Caco-2 (cell line): ENCODE results near the gene BCR. TPM values are rescaled to one million over a fixed set of nuclear protein-coding genes. Genes with fewer than 3 reads are reported as not detected.

Source experiments
- BruUV-seq: library from RNA; stranded (reverse); fragments of 400-500 nt; replicated peaks from 2 replicates; lab custom pipeline; 2021; lab: Mats Ljungman, UMichigan
- CTCF ChIA-PET: fragments of 300-600 bp; sonication (Branson Sonifier 250); formaldehyde crosslinking; loops from one replicate; lab custom pipeline; 2022; ENCODE audit warnings: antibody characterized with exemption; lab: Charles Lee
- POLR2A ChIA-PET: fragments of 300-600 bp; sonication (Branson Sonifier 250); formaldehyde crosslinking; loops from one replicate; lab custom pipeline; 2022; ENCODE audit warnings: antibody characterized with exemption; lab: Charles Lee
- DNase-seq, 2 experiments: peaks; one replicate each; pipeline versions ENCODE4 v3.0.0 to v3.0.0-alpha.2; 2020 to 2022
- H3K27me3 ChIP-seq: replicated peaks from 2 replicates; pipeline ENCODE4 v1.6.0; 2011; ENCODE audit warnings: low read length; ENCODE audit not compliant: control insufficient read depth, insufficient read depth
- H3K36me3 ChIP-seq: 2 replicates; pipeline ENCODE4 v1.5.1; 2011; ENCODE audit warnings: low read length; ENCODE audit not compliant: control insufficient read depth, insufficient read depth
- H3K4me1 ChIP-seq: fragments of 250-450 bp; sonication (Bioruptor Pico); 2 replicates; pipeline ENCODE4 v1.5.1; 2020; ENCODE audit warnings: mild to moderate bottlenecking
- H3K4me3 ChIP-seq: 2 replicates; pipeline ENCODE4 v1.5.1; 2011; ENCODE audit warnings: low read depth, mild to moderate bottlenecking, control low read depth, low read length
- H3K9me3 ChIP-seq: fragments of 250-450 bp; sonication (Bioruptor Pico); 2 replicates; pipeline ENCODE4 v1.5.1; 2020; ENCODE audit warnings: mild to moderate bottlenecking, moderate library complexity
- H3K27ac Mint-ChIP-seq: one replicate; pipeline ENCODE4 v1.8.0; 2022; ENCODE audit warnings: mixed read lengths; ENCODE audit not compliant: unreplicated experiment
- H3K27me3 Mint-ChIP-seq: one replicate; pipeline ENCODE4 v1.8.0; 2022; ENCODE audit warnings: mixed read lengths; ENCODE audit not compliant: insufficient read depth, unreplicated experiment
- H3K36me3 Mint-ChIP-seq: one replicate; pipeline ENCODE4 v1.8.0; 2022; ENCODE audit warnings: mild to moderate bottlenecking, mixed read lengths; ENCODE audit not compliant: insufficient read depth, unreplicated experiment
- H3K4me1 Mint-ChIP-seq: one replicate; pipeline ENCODE4 v1.8.0; 2022; ENCODE audit warnings: low read depth, mixed read lengths; ENCODE audit not compliant: unreplicated experiment
- H3K4me3 Mint-ChIP-seq: one replicate; pipeline ENCODE4 v1.8.0; 2022; ENCODE audit warnings: mild to moderate bottlenecking, moderate library complexity, mixed read lengths; ENCODE audit not compliant: unreplicated experiment
- H3K9me3 Mint-ChIP-seq: one replicate; pipeline ENCODE4 v1.8.0; 2022; ENCODE audit warnings: mixed read lengths; ENCODE audit not compliant: unreplicated experiment
- intact Hi-C: fragments of 100-400 bp; cut with micrococcal nuclease; formaldehyde crosslinking; loops from one replicate; pipeline ENCODE4 v1.10.0; 2022; ENCODE audit not compliant: unreplicated experiment
- total RNA-seq: library from RNA; stranded (reverse); gene quantifications from 2 replicates; pipeline ENCODE4 v1.2.3, GENCODE V29; 2022
- TF ChIP-seq, protein P1 (sequence below), 2 experiments: fragments of 200-600 bp in 1 of 2; IDR thresholded peaks; 1 replicate in 1 of 2; 2 replicates in 1 of 2; pipeline versions ENCODE4 v1.5.1 to v1.8.0; 2011 to 2022; ENCODE audit warnings: antibody characterized with exemption in 1 of 2, control low read depth in 1 of 2, inconsistent platforms in 1 of 2, low read depth in 1 of 2, low read length in 1 of 2, mild to moderate bottlenecking in 1 of 2, moderate library complexity in 1 of 2; ENCODE audit not compliant: insufficient read depth in 1 of 2, severe bottlenecking in 1 of 2, unreplicated experiment in 1 of 2

BCR gene
- total RNA-seq, 1 experiment from 2014 or later = 87.4 TPM

DNA sequence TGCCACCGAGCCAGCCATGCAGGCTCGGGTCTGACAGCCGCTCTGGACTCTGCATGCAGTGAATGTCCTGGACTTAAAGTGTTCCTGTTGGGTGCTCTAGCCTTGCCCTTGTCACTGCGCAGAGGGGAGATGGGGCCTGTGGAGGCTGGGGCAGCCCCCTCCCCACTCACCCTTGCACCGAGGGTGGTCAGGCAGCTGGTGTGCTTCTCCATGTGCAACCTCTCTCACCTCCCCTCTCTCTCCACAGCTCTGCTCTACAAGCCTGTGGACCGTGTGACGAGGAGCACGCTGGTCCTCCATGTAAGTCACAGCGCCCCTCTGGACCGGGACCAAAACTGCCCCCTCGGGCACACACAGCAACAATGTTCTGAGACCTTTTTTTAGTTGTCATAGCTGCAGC is 92.5 kb downstream of the BCR start:
- peaks cover 63% of the 10 kb centered on the region for H3K36me3 Mint-ChIP-seq
- intact Hi-C loops = no loop called here
- H3K4me3 Mint-ChIP-seq = no peak overlapping the region

DNA sequence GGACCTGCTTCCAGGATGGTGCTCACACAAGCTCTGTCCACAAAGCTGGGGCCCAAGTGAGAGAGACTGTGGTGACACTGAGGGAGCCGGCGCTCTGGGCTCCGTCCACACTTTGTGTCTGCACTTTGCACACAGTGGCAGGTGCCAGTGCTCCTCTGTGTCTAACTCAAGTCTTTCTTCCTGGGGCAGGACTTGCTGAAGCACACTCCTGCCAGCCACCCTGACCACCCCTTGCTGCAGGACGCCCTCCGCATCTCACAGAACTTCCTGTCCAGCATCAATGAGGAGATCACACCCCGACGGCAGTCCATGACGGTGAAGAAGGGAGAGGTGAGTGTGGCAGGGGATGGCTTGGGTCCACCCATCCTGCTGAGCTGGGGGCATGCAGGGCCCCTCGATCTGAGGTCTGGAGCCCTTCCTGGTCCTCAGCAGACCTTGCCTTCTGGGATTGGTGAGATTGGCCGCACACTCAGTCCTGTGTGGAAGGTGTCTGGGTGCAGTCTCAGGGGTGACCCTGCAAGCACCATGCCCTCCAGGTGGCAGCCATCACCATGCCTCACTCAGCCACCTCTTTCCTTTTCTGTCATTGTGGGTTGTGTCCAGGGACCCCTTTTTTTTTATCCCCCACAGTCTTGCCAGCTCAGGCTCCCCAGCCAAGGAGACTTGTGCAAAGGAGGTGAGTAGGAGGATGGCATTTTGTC is 93.3 kb downstream of the BCR start:
- Mint-ChIP-seq H3K9me3 (no peaks in the 10 kb centered on the region), H3K4me3 (no peak overlapping the region), H3K4me1 (no peaks in the 10 kb centered on the region), H3K36me3 (peaks cover 61% of the 10 kb centered on the region), H3K27ac (no peak overlapping the region), H3K27me3 (no peaks in the 10 kb centered on the region)
- TF ChIP-seq, protein P1, sequence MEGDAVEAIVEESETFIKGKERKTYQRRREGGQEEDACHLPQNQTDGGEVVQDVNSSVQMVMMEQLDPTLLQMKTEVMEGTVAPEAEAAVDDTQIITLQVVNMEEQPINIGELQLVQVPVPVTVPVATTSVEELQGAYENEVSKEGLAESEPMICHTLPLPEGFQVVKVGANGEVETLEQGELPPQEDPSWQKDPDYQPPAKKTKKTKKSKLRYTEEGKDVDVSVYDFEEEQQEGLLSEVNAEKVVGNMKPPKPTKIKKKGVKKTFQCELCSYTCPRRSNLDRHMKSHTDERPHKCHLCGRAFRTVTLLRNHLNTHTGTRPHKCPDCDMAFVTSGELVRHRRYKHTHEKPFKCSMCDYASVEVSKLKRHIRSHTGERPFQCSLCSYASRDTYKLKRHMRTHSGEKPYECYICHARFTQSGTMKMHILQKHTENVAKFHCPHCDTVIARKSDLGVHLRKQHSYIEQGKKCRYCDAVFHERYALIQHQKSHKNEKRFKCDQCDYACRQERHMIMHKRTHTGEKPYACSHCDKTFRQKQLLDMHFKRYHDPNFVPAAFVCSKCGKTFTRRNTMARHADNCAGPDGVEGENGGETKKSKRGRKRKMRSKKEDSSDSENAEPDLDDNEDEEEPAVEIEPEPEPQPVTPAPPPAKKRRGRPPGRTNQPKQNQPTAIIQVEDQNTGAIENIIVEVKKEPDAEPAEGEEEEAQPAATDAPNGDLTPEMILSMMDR (IDR thresholded peaks at IDR 0.05; ENCODE audit: insufficient read depth in 1 of 2, low read depth in 1 of 2, low read length in 1 of 2, severe bottlenecking in 1 of 2, unreplicated experiment in 1 of 2) = no peak
- Histone ChIP-seq H3K27me3 (no peaks in the 10 kb centered on the region), H3K4me3 (no peak overlapping the region), H3K36me3 (no peaks in the 10 kb centered on the region; the same call in 1 of the 2 replicates), H3K4me1 (no peaks in the 10 kb centered on the region), H3K9me3 (no peaks in the 10 kb centered on the region)
- intact Hi-C loops = no loop called here
- CTCF ChIA-PET = no interaction called here
- no TSS peak for BruUV-seq
- POLR2A ChIA-PET = no interaction called here
- DNase-seq = no peak

More for the DNA sequence above, 92.5 kb downstream of the BCR start:
- H3K27me3 ChIP-seq = no peaks in the 10 kb centered on the region
- no peaks in the 10 kb centered on the region for H3K27me3 Mint-ChIP-seq
- H3K9me3 Mint-ChIP-seq = no peaks in the 10 kb centered on the region
- no peaks in the 10 kb centered on the region for H3K4me1 Mint-ChIP-seq
- no peak for DNase-seq
- H3K4me3 ChIP-seq = no peak overlapping the region
- no peaks in the 10 kb centered on the region for H3K4me1 ChIP-seq
- no TSS peak for BruUV-seq
- H3K27ac Mint-ChIP-seq = no peak overlapping the region
- H3K36me3 ChIP-seq = no peaks in the 10 kb centered on the region; the same call in 1 of the 2 replicates
- no peaks in the 10 kb centered on the region for H3K9me3 ChIP-seq
- POLR2A ChIA-PET = no interaction called here
- TF ChIP-seq, protein P1 (IDR thresholded peaks at IDR 0.05; ENCODE audit: insufficient read depth in 1 of 2, low read depth in 1 of 2, low read length in 1 of 2, severe bottlenecking in 1 of 2, unreplicated experiment in 1 of 2) = no peak
- CTCF ChIA-PET = no interaction called here

DNA sequence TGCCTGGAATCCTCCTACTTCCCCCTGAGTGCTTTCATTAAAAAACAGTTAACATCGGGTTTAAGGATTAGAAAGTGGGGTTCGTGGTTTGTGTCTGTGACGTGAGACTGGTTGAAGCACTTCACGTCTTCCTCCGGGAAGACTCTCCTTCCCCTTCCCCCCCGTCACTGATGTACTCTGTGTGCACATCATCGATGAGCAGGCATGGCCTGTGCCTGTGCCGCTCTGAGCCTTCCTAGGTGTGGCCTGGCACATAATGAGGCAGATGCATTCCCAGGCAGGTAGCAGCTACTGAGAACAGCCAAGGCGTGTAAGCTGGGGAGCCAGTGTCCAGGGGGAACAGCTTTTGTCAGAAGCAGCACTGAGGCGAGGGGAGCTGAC is 93.8 kb downstream of the BCR start:
- H3K9me3 Mint-ChIP-seq = no peaks in the 10 kb centered on the region
- ChIA-PET CTCF (no interaction called here), POLR2A (no interaction called here)
- H3K4me1 Mint-ChIP-seq = no peaks in the 10 kb centered on the region
- H3K4me3 Mint-ChIP-seq = no peak overlapping the region
- no peaks in the 10 kb centered on the region; the same call in none of the 2 replicates for H3K36me3 ChIP-seq
- no peaks in the 10 kb centered on the region for H3K9me3 ChIP-seq
- peaks cover 60% of the 10 kb centered on the region for H3K36me3 Mint-ChIP-seq
- H3K27ac Mint-ChIP-seq = no peak overlapping the region
- no peaks in the 10 kb centered on the region for H3K4me1 ChIP-seq
- TF ChIP-seq, protein P1 (IDR thresholded peaks at IDR 0.05; ENCODE audit: insufficient read depth in 1 of 2, low read depth in 1 of 2, low read length in 1 of 2, severe bottlenecking in 1 of 2, unreplicated experiment in 1 of 2) = no peak
- intact Hi-C loops = no loop called here
- BruUV-seq = no TSS peak
- H3K4me3 ChIP-seq = no peak overlapping the region
- no peaks in the 10 kb centered on the region for H3K27me3 Mint-ChIP-seq
- DNase-seq = no peak
- H3K27me3 ChIP-seq = no peaks in the 10 kb centered on the region
